22Rv1 (cell line): ENCODE measurements around the gene SLC2A2.
"Not testable (repeated sequence)": the region's sequence is repeated elsewhere in the genome, so short reads cannot be mapped to it uniquely, and the experiment has no call there.

ENCODE experiments used
- H3K27ac ChIP-seq: fragments of 450-650 bp; 2 replicates; pipeline ENCODE4 v1.5.1; 2017
- CTCF ChIP-seq: fragments of 450-650 bp; IDR thresholded peaks from 2 replicates; pipeline ENCODE4 v1.5.1; 2017; ENCODE audit warnings: mild to moderate bottlenecking
- ZFX ChIP-seq: fragments of 450-650 bp; IDR thresholded peaks from 2 replicates; pipeline ENCODE4 v1.6.1; 2017; ENCODE audit warnings: antibody characterized with exemption, borderline replicate concordance

SLC2A2 gene

GRCh38 chr3:170985304-170985703, 41.2 kb downstream of the SLC2A2 start:
- TF ChIP-seq ZFX (no peak), CTCF (no peak)
- H3K27ac ChIP-seq: no peak overlapping the region

- no peak overlapping the region for H3K27ac ChIP-seq
- TF ChIP-seq ZFX: no peak
- no peak for TF ChIP-seq CTCF
Observed at GRCh38 chr3:170982733-170983132, 43.8 kb downstream of the SLC2A2 start.

DNA sequence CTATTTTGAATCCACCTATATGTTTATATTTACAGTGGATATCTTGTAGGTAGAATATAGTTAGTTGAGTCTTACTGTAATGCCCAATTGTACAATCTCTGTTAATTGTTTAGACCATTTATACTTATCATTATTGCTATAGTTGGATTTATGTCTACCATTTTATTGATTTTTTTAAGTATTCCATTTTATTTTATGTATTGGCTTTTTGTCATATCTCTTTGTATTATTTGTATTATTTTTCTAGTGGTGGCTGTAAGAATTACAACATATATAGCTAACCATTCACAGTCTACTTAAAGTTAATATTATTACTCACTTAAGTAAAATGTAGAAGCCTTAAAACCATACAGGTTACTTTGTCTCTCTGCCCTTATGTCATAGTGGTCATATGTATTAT, 46.1 kb downstream of the SLC2A2 start:
- TF ChIP-seq ZFX (no peak), CTCF (no peak)
- H3K27ac ChIP-seq: no peak overlapping the region

- TF ChIP-seq CTCF (no peak), ZFX (no peak)
- no peak overlapping the region for H3K27ac ChIP-seq
Observed at GRCh38 chr3:170977949-170978745, 48.4 kb downstream of the SLC2A2 start.

- H3K27ac ChIP-seq: no peak overlapping the region
- TF ChIP-seq CTCF (no peak), ZFX (no peak)
Observed at GRCh38 chr3:170976190-170976519, 50.4 kb downstream of the SLC2A2 start.

DNA sequence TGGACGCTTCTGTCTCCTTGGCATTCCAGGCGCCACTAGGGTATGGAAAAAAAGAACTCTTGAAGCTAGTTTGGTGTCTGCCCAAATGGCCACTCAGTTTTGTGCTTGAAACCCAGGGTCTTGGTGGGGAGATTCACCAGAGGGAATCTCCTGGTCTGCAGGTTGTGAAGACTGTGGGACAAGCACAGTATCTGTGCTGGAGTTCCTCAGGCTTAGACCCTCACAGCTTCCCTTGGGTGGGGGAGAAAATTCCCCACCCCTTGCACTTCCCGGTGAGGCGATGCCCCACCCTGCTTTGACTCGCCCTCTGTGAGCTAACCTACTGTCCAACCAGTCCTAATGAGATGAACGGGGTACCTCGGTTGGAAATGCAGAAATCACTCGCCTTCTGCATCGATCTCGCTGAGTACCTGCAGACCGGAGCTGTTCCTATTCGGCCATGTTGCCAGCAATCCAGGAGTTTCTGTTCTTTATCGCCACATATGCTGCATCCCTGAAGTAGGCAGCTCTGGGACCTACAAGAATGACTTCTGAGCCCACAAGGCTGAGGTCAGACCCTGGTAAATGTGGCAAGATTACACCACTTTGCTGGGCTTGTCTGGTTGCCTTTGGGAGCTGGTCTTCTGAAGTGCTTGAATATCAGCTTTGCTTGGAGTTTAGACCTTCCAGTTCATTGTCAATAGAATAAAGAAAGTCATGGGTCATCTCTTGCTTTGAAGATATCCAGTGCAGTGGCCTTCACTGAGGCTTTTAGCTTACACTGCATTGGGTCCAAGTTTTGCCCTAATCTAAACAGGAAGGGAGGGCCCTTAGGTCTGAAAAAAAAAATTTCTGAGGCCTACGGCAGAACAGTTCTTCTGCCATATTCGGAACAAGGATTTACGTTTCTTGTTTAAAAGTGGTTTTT, 51.0 kb downstream of the SLC2A2 start:
- H3K27ac ChIP-seq: no peak overlapping the region
- no peak for TF ChIP-seq CTCF
- no peak for TF ChIP-seq ZFX

- TF ChIP-seq ZFX (no peak), CTCF (no peak)
- no peak overlapping the region for H3K27ac ChIP-seq
Observed at GRCh38 chr3:170974872-170975271, 51.6 kb downstream of the SLC2A2 start.

DNA sequence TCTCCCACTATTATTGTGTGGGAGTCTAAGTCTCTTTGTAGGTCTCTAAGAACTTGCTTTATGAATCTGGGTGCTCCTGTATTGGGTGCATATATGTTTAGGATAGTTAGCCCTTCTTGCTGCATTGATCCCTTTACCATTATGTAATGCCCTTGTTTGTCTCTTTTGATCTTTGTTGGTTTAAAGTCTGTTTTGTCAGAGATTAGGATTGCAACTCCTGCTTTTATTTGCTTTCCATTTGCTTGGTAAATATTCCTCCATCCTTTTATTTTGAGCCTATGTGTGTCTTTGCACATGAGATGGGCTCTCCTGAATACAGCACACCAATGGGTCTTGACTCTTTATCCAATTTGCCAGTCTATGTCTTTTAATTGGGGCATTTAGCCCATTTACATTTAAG, 53.6 kb downstream of the SLC2A2 start:
- H3K27ac ChIP-seq: not testable (repeated sequence)
